ENCODE measurements around the gene GBP6.
"Not testable (repeated sequence)": the region's sequence is repeated elsewhere in the genome, so short reads cannot be mapped to it uniquely, and the experiment has no call there.

GBP6 gene

DNA sequence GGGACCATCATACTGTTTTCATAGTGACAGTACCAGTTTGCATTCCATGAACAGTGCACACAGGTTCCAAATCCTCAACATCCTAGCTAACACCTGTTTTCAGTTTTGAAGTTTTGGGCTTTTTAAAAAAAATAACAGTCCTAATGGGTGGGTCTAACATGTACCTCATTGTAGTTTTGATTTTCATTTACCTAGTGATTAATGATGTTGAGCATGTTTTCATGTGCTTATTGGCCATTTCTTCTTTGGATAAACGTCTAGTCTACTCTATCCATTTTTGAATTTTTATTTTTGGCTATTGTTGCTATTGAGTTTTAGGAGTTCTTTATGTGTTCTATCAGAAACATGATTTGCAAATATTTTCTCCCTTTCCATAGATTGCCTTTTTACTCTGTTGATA lies 3.4 kb downstream of the GBP6 start:
- no peak for ATAC-seq

DNA sequence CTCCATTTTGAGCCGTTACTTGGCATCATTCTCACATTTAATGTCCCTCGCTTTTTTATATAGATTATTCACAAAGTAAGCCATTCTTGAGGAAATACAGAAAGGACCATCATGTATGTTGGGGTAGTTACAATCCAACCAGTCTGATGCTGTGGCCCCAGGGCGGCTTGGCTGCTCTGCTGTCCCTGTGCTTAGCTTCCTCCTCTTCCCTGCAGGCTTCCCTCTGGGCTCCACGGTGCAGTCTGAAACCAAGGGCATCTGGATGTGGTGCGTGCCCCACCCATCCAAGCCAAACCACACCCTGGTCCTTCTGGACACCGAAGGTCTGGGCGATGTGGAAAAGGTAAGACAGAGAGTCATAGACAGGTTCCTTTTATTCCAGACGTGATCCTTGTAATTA lies 5.5 kb downstream of the GBP6 start:
- TF ChIP-seq ISL1 (CRISPR knock-in tag; IDR thresholded peaks at IDR 0.05) = no peak
- TF ChIP-seq TOX (CRISPR knock-in tag; IDR thresholded peaks at IDR 0.05; ENCODE audit: borderline replicate concordance) = no peak
- TF ChIP-seq ARNTL (CRISPR knock-in tag; IDR thresholded peaks at IDR 0.05; ENCODE audit: borderline replicate concordance, low read depth) = no peak
- no peak for TF ChIP-seq SNAI2 (CRISPR knock-in tag; IDR thresholded peaks at IDR 0.05)
- no peak for TF ChIP-seq BACH2 (CRISPR knock-in tag; IDR thresholded peaks at IDR 0.05; ENCODE audit: borderline replicate concordance)
- TF ChIP-seq, protein P1, sequence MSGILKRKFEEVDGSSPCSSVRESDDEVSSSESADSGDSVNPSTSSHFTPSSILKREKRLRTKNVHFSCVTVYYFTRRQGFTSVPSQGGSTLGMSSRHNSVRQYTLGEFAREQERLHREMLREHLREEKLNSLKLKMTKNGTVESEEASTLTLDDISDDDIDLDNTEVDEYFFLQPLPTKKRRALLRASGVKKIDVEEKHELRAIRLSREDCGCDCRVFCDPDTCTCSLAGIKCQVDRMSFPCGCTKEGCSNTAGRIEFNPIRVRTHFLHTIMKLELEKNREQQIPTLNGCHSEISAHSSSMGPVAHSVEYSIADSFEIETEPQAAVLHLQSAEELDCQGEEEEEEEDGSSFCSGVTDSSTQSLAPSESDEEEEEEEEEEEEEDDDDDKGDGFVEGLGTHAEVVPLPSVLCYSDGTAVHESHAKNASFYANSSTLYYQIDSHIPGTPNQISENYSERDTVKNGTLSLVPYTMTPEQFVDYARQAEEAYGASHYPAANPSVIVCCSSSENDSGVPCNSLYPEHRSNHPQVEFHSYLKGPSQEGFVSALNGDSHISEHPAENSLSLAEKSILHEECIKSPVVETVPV (CRISPR knock-in tag; IDR thresholded peaks at IDR 0.05) = no peak
- TF ChIP-seq PPARA (CRISPR knock-in tag; IDR thresholded peaks at IDR 0.05; ENCODE audit: borderline replicate concordance) = no peak
- no peak for TF ChIP-seq CSDC2 (CRISPR knock-in tag; IDR thresholded peaks at IDR 0.05)
- no peak for TF ChIP-seq RARB (CRISPR knock-in tag; IDR thresholded peaks at IDR 0.05)
- no peak for TF ChIP-seq ZC3H10 (CRISPR knock-in tag; IDR thresholded peaks at IDR 0.05)
- no peak for TF ChIP-seq ZNF565 (CRISPR knock-in tag; conservative IDR thresholded peaks at IDR 0.05; ENCODE audit: low read depth)
- no peak for TF ChIP-seq GLIS3 (CRISPR knock-in tag; IDR thresholded peaks at IDR 0.05)
- no peak for TF ChIP-seq OSR1 (CRISPR knock-in tag; IDR thresholded peaks at IDR 0.05)
- TF ChIP-seq ZNF8 (CRISPR knock-in tag; IDR thresholded peaks at IDR 0.05) = no peak
- TF ChIP-seq, protein P2, sequence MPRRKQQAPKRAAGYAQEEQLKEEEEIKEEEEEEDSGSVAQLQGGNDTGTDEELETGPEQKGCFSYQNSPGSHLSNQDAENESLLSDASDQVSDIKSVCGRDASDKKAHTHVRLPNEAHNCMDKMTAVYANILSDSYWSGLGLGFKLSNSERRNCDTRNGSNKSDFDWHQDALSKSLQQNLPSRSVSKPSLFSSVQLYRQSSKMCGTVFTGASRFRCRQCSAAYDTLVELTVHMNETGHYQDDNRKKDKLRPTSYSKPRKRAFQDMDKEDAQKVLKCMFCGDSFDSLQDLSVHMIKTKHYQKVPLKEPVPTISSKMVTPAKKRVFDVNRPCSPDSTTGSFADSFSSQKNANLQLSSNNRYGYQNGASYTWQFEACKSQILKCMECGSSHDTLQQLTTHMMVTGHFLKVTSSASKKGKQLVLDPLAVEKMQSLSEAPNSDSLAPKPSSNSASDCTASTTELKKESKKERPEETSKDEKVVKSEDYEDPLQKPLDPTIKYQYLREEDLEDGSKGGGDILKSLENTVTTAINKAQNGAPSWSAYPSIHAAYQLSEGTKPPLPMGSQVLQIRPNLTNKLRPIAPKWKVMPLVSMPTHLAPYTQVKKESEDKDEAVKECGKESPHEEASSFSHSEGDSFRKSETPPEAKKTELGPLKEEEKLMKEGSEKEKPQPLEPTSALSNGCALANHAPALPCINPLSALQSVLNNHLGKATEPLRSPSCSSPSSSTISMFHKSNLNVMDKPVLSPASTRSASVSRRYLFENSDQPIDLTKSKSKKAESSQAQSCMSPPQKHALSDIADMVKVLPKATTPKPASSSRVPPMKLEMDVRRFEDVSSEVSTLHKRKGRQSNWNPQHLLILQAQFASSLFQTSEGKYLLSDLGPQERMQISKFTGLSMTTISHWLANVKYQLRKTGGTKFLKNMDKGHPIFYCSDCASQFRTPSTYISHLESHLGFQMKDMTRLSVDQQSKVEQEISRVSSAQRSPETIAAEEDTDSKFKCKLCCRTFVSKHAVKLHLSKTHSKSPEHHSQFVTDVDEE (CRISPR knock-in tag; IDR thresholded peaks at IDR 0.05) = no peak
- no peak for TF ChIP-seq ZFP30 (CRISPR knock-in tag; IDR thresholded peaks at IDR 0.05)
- TF ChIP-seq, protein P3, sequence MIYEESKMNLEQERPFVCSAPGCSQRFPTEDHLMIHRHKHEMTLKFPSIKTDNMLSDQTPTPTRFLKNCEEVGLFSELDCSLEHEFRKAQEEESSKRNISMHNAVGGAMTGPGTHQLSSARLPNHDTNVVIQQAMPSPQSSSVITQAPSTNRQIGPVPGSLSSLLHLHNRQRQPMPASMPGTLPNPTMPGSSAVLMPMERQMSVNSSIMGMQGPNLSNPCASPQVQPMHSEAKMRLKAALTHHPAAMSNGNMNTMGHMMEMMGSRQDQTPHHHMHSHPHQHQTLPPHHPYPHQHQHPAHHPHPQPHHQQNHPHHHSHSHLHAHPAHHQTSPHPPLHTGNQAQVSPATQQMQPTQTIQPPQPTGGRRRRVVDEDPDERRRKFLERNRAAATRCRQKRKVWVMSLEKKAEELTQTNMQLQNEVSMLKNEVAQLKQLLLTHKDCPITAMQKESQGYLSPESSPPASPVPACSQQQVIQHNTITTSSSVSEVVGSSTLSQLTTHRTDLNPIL (CRISPR knock-in tag; IDR thresholded peaks at IDR 0.05; ENCODE audit: low read depth) = no peak
- no peak for TF ChIP-seq TCF4 (CRISPR knock-in tag; IDR thresholded peaks at IDR 0.05; ENCODE audit: borderline replicate concordance)
- no peak for ATAC-seq

More for the DNA sequence above, 3.4 kb downstream of the GBP6 start:
- no peak for TF ChIP-seq ZFP3 (CRISPR knock-in tag; IDR thresholded peaks at IDR 0.05)
- TF ChIP-seq, protein P2 (CRISPR knock-in tag; IDR thresholded peaks at IDR 0.05) = no peak
- TF ChIP-seq OSR1 (CRISPR knock-in tag; IDR thresholded peaks at IDR 0.05) = no peak
- no peak for TF ChIP-seq CSDC2 (CRISPR knock-in tag; IDR thresholded peaks at IDR 0.05)
- no peak for TF ChIP-seq TCF4 (CRISPR knock-in tag; IDR thresholded peaks at IDR 0.05; ENCODE audit: borderline replicate concordance)
- no peak for TF ChIP-seq BACH2 (CRISPR knock-in tag; IDR thresholded peaks at IDR 0.05; ENCODE audit: borderline replicate concordance)
- TF ChIP-seq, protein P4, sequence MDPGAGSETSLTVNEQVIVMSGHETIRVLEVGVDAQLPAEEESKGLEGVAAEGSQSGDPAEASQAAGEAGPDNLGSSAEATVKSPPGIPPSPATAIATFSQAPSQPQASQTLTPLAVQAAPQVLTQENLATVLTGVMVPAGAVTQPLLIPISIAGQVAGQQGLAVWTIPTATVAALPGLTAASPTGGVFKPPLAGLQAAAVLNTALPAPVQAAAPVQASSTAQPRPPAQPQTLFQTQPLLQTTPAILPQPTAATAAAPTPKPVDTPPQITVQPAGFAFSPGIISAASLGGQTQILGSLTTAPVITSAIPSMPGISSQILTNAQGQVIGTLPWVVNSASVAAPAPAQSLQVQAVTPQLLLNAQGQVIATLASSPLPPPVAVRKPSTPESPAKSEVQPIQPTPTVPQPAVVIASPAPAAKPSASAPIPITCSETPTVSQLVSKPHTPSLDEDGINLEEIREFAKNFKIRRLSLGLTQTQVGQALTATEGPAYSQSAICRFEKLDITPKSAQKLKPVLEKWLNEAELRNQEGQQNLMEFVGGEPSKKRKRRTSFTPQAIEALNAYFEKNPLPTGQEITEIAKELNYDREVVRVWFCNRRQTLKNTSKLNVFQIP (CRISPR knock-in tag; IDR thresholded peaks at IDR 0.05; ENCODE audit: borderline replicate concordance, low read depth) = no peak

DNA sequence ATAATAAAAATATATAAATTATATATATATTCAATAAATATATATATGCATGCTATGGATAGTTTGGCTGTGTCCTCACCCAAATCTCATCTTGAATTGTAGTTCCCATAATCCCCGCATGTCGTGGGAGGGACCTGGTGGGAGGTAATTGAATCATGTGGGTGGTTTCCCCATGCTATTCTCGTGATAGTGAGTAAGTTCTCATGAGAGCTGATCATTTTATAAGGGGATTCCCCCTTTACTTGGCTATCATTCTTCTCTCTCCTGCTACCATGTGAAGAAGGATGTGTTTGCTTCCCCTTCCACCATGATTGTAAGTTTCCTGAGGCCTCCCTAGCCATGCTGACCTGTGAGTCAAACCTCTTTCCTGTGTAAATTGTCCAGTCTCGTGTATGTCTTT lies 10.0 kb downstream of the GBP6 start:
- not testable (repeated sequence) for ATAC-seq
